Activated CD4-positive, alpha-beta T cell treated with anti-CD3 and anti-CD28 coated beads, Interleukin-2, amount 50 U/mL, for 48 hours (primary cell): Measurements from ENCODE around the gene BRD4.
"Not testable (repeated sequence)": the region's sequence is repeated elsewhere in the genome, so short reads cannot be mapped to it uniquely, and the experiment has no call there.

Source experiments
- DNase-seq, 2 experiments: peaks; one replicate each; pipeline ENCODE4 v3.0.0-alpha.2; 2020

Gene BRD4

DNA sequence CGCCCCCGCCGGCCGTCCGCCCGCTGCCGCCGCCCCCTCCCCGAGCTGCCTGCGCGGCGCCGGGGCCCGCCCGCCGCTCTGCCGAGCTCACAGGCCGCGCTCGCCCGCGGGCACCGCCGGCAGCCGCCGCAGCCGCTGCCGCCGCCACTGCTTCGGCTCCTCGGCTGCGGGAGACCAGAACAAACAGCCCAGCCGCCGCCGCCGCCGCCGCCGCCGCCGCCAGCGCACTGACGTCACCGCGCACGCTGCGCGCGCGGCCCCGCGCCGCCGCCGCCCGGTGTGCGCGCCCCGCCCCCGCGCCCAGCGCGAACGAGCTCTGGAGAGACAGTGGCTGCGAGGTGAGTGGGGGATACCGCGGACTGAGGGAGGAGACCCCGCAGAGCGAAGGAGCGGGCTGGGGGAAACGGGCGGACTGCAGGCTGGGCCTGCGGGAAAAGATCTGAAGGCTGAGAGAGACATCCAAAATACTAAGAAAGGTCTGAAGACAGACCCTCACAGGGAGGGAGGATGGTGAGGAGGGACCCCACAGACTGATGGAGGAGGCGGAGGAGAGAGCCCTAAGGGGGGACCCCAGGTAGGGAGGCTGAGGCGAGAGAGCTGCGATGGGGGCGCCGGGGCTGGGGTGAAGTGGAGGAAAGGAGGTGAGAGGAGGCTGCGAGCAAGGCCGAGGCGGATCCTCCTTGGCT, at the start of gene BRD4:
Gene BRD4 (minus strand): TSS at position 229 of the 686 bp plus-strand sequence. CDS start 59,440 bp downstream, outside the sequence.
- DNase-seq, result peak; percentile 76

DNA sequence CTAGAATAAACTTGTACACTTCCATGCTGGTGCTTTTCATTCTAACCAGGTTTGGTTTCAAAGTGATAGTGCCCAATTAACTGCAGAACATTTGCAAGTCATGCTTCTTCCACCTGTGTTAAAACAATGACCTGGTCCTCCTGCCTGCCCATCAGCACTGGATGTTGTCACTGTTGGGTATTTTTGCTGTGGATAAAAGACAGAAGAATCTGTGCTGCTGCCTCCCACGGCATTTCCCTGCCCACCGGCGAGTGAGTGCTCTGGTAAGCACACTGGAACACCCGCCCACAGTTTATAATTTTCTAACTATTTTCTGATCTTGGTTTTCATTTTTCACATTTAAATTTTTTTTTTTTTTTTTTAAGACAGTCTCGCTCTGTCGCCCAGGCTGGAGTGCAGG, 49.5 kb upstream of the BRD4 start:
- no peak for DNase-seq

GRCh38 chr19:15381429-15381828, 49.1 kb upstream of the BRD4 start:
- no peak for DNase-seq

DNA sequence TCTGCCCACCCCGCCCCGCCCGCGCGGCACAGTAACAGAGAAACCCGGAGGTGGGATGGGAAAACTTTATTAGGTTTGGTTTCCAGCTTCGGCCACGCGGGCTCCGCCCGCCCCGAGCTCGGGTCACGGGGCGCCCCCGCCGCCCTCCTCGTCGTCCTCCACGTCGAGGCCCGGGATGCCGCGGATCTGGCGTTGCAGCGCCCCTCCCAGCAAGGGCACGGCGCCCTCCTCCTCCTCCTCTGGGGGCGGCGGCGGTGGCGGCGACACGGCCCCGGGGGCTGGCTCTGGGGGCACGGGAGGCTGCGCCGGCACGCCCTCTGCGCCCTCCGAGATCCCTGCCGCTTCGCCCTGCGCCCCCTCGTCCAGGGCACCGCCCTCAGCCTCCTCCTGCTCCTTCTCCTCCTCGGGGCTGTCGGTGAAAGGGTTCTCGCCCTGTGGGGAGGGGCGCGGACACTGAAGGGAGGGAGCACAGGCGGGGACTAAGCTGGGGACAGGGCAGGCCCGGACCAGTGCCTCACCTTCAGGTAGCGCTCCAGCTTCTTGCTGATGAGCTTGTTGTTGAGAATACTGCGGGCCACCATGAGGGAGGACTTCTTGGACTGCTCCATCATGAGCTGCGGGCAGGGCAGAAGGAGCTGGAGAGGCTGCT, 47.8 kb upstream of the BRD4 start:
- peak; percentile 52 to 62 for DNase-seq

- DNase-seq, result peak; percentile 96 to 97
Measured at GRCh38 chr19:15379083-15379998, 47.0 kb upstream of the BRD4 start, which contains the start of gene AKAP8. TSS of gene AKAP8 (minus strand) at chr19:15379787. CDS start at chr19:15379731, 56 bp downstream.

DNA sequence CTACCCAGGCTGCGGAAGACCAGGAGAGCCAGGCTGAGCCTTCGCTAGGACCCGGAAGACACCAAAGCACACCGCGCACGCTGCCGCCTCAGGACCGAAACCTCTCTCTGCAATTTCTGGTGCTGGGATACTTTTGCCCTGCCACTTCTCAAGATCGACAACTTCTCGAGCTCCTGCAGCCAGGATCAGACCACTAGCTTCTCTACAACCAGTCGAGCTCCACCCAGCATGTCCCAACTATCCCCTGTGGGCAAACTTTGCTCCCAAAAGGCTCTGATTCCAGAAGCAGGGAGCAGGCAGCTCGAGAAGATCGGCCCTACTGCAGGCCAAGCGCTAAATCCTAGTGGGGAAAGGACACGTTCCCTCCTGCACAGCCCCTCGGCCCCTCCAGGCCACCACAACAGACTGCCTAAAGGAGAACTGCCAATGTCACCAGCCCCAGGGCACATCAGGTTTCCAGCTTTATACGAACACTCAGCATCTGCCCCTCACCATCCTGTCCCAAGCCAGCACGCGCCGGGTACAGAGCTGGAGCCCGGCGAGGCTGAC, 46.3 kb upstream of the BRD4 start:
- DNase-seq, result peak; percentile 56 to 66

GRCh38 chr19:15374796-15375440, 42.6 kb upstream of the BRD4 start:
- no peak for DNase-seq

DNA sequence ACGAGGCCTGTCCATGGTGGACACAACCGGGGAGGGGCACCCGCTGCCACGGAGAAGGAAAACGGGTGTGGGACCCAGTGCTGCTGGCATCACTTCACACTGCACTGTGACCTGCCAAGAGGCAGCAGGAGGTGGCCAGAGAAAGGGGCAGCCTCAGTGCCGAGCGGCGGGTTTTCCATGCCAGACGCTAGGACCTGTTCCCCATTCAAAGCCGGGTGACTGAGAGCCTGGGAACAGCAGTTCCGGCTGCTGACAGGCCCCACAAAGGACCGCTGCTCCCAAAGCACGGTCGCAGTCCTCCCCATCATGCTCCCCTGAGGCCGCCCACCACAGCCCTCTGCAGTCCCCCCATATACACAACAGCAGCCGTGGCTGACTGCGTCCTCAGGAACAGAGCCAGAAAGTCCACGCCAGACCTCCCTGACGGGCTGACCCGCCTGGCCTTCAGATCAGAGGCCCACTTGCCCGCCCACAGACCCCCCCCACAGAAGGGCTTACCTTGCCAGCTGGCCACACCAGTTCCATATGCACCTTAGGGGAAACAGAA, 41.8 kb upstream of the BRD4 start:
- no peak for DNase-seq

GRCh38 chr19:15373644-15374043, 41.3 kb upstream of the BRD4 start:
- no peak for DNase-seq

GRCh38 chr19:15372891-15373301, 40.6 kb upstream of the BRD4 start:
- no peak for DNase-seq

GRCh38 chr19:15372470-15372869, 40.1 kb upstream of the BRD4 start:
- peak; percentile 29 to 32 for DNase-seq

GRCh38 chr19:15371786-15372380, 39.5 kb upstream of the BRD4 start:
- DNase-seq, result no peak

DNA sequence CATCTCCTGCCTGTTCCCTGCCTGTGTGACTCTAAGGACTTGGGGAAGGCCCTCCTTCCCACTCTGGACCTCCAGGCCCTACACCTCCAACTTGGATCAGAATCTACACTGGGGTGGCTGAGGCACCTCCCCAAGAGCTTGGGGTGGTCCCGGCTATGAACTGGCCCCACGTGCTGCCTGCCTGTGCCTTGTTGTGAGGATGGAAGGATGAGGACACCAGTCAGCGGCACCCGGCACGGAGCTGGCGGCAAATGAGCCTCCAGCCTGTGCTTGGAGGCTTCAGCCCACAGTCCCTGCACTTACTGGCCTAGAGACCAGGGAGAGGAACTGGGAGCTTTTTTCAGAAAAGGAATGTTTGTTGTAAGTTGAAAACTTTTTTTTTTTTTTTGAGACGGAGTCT, 38.8 kb upstream of the BRD4 start:
- no peak for DNase-seq

DNA sequence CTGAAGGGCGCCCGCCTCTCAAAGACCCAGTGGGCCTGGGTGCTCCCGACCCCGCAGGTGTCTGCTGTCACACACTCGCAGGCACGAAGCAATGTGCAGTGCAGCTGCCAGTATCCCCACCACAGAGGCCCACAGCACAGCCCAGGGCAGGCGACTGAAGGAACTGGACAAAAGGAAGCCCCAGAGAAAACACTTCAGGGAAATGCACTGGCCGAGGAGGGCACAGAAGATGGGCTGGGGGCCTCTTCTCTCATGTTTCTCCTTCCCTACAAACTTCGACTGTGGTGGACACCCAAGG, 37.2 kb upstream of the BRD4 start:
- no peak for DNase-seq

DNA sequence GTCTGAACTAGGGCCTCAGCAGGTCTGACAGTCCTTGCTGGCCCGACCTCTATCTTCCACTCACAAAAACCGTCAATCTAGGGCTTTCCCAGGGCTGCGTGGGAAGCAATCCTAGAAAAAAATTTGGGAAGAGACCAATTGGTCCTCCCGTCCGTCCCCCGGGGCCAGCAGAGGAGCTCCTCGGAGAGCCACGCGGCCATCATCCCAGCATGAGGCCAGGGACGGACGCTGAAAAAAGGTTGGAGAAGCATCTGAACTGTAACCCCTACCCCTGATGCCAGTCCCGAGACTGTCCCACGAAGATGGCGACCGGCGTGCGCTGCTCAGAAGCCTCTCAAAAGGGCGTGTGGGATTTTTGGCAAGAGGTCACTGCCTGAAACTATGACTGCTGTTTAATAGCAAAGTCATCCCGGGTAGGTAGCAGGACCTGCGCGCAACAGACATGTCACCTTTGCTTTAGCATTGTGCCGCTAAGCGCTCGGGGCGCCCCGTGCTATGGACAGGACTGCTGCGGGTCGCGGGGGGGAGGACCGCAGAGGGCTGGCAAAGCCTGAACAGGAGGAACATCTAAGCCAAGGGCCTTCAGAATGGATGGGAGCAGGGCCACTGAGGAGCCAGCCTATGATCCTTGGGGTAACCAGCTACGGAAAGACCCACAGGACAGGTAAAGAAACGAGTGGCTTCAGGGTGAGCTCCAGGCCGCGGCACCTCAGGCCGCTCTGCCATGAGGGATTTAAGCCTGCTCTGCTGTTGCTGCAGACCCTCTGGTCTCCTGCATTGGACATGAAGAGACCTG, 36.7 kb upstream of the BRD4 start:
- DNase-seq, result no peak

DNA sequence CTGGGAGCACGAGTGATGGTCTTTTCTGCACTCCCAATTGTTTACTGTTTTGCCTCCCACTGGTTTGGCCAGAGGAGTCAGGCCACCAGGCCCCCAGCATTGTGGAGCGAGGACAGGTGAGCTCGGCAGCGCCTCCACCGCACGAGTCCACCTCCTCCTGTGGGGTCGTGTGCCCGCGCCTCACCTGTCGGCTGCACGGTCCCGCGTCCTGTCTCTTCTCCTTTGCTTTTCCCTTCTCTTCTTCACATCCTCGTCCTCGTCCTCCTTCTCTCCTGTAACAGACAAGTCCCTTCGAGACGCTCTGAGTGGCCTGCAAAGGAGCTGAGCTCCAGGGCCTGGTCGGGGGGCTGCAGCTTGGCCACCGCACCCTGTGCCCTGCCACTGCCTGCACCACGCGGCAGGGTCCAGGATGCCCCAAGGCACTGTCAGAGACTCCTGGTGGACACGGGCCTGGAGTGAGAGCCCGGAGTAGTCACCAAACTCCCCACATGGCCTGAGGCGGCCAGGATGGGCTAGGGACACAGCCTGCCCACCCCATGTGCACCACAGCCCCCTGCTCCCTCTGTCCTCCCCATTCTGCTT, 35.8 kb upstream of the BRD4 start:
- no peak for DNase-seq

DNA sequence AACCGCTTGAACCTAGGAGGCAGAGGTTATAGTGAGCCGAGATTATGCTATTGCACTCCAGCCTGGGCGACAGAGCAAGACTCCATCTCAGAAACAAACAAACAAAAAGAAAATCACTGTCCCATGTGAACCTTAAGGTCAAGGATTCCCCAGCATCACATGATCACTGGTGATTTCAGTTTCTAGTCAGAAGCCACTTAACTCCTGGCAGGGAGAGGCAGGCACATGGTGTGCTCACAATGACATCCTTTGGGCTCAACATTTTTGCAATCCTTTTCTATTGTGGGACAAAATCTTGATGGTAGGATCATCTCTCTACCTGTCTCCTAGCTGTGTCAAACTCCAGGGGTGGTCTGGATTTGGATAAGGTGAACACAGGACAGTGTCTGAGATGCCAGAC, 35.1 kb upstream of the BRD4 start:
- DNase-seq, result no peak

DNA sequence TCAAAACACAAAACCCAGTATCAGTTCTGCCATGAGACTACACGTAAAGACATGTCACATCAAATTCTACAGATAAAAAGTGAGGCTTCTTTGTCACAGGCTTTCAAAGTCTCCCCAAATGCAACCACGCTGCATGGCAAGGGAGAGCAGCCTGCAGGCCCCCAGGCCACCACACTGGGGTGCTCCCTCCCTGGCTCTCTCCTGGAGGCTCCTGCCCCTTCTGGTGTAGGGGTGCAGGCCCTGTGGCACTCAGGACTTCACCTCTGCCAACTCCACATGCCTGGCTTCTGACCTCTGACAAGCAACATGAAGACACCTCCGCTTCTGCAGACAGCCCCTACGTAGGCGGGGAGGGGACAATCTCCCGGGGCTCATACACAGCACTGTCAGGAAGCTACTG, 32.9 kb upstream of the BRD4 start:
- DNase-seq, result no peak

- DNase-seq, result not testable (repeated sequence)
Measured at GRCh38 chr19:15363791-15364190, 31.5 kb upstream of the BRD4 start.

DNA sequence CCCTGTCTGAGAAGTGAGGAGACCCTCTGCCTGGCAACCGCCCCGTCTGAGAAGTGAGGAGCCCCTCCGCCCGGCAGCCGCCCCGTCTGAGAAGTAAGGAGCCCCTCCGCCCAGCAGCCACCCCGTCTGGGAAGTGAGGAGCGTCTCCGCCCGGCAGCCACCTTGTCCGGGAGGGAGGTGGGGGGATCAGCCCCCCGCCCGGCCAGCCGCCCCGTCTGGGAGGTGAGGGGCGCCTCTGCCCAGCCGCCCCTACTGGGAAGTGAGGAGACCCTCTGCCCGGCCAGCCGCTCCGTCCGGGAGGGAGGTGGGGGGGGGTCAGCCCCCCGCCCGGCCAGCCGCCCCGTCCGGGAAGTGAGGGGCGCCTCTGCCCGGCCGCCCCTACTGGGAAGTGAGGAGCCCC, 30.7 kb upstream of the BRD4 start:
- not testable (repeated sequence) for DNase-seq

DNA sequence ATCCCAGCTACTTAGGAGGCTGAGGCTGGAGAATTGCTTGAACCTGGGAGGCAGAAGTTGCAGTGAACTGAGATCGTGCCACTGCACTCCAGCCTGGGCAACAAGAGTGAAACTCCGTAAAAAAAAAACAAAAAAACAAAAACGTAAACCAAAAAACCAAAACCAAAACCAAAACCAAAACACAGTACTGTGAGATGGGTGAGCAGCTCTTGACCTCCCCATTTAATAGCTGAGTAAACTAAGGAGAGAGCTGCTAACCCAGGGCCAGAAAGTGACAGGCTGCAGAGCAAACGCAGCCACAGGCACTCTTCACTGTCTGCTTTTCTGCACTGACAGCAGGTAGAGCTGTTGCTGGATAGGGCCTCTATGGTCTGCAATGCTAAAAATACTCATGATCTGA, 27.7 kb upstream of the BRD4 start:
- not testable (repeated sequence) for DNase-seq
